DND-41 (cell line): ENCODE results near the gene CCDC91.

Experiments
- ATAC-seq: fragments of 200-7000 bp; cut with Tn5 transposase; 3 replicates; pipeline ENCODE4 v1.9.1; 2021; ENCODE audit warnings: low read depth; ENCODE audit not compliant: insufficient read depth
- DNase-seq: peaks from one replicate; pipeline ENCODE4 v3.0.0-alpha.2; 2020
- H2AFZ ChIP-seq: 2 replicates; pipeline ENCODE4 v1.6.0; 2012; ENCODE audit warnings: low read depth, low read length
- H3K27ac ChIP-seq: 2 replicates; pipeline ENCODE4 v1.5.1; 2012; ENCODE audit warnings: low read length, inconsistent platforms
- H3K27me3 ChIP-seq: fragments of 200-600 bp; sonication (generic); 2 replicates; pipeline ENCODE4 v1.6.0; 2012; ENCODE audit warnings: low read length, mild to moderate bottlenecking, inconsistent platforms; ENCODE audit not compliant: insufficient read depth, poor library complexity
- H3K36me3 ChIP-seq: 2 replicates; pipeline ENCODE4 v1.5.1; 2012; ENCODE audit warnings: low read length, inconsistent platforms; ENCODE audit not compliant: insufficient read depth
- H3K4me1 ChIP-seq: 2 replicates; pipeline ENCODE4 v1.5.1; 2012; ENCODE audit warnings: mild to moderate bottlenecking, low read length; ENCODE audit not compliant: insufficient read depth
- H3K4me2 ChIP-seq: 2 replicates; pipeline ENCODE4 v1.6.0; 2012; ENCODE audit warnings: mild to moderate bottlenecking, moderate library complexity, low read length, inconsistent platforms; ENCODE audit not compliant: insufficient read depth
- H3K4me3 ChIP-seq, 2 experiments: fragments of 200-600 bp in 1 of 2; shearing (Covaris generic) in 1 of 2; 2 replicates each; pipeline ENCODE4 v1.5.1; 2012 to 2016; ENCODE audit warnings: inconsistent platforms in 2 of 2, low read length in 2 of 2, mild to moderate bottlenecking in 2 of 2, low read depth in 1 of 2, moderate library complexity in 1 of 2
- H3K79me2 ChIP-seq: 2 replicates; pipeline ENCODE4 v1.6.0; 2012; ENCODE audit warnings: low read length, inconsistent platforms; ENCODE audit not compliant: insufficient read depth
- H3K9ac ChIP-seq: 2 replicates; pipeline ENCODE4 v1.6.0; 2012; ENCODE audit warnings: low read depth, mild to moderate bottlenecking, inconsistent platforms, low read length, moderate library complexity
- H3K9me3 ChIP-seq: 2 replicates; pipeline ENCODE4 v1.5.1; 2012; ENCODE audit warnings: low read length, moderate library complexity, mild to moderate bottlenecking, inconsistent platforms; ENCODE audit not compliant: insufficient read depth, severe bottlenecking
- H4K20me1 ChIP-seq: 2 replicates; pipeline ENCODE4 v1.6.0; 2012; ENCODE audit warnings: low read length; ENCODE audit not compliant: insufficient read depth
- EZH2 ChIP-seq: IDR thresholded peaks from 3 replicates; pipeline ENCODE4 v1.6.1; 2012; ENCODE audit warnings: borderline replicate concordance, low read depth, mild to moderate bottlenecking, moderate library complexity, low read length, inconsistent platforms; ENCODE audit not compliant: severe bottlenecking
- TF ChIP-seq, protein P1 (sequence below): IDR thresholded peaks from 2 replicates; pipeline ENCODE4 v1.5.1; 2012; ENCODE audit warnings: borderline replicate concordance, low read length, moderate library complexity, mild to moderate bottlenecking; ENCODE audit not compliant: poor library complexity, severe bottlenecking; ENCODE audit errors: extremely low read depth

CCDC91 gene

DNA sequence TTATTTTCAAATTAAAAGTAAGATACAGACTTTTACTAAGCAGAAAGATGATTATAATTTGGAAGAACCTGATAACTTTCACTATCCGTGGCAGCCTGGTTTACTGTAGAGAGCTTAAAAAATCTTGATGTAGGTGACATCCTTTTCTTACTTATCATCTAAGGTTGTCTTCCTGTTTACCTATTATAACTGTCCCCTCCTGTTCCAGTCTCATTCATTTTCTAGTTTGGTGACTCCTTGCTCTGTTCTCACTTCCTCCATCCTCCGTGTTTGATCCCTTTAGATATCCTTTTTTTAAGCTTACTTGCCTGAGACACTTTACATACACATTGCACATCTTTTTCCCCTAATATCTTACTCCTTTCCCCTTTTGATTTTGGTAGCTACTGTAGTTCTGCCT is 27.5 kb downstream of the CCDC91 start:
- TF ChIP-seq, protein P1, sequence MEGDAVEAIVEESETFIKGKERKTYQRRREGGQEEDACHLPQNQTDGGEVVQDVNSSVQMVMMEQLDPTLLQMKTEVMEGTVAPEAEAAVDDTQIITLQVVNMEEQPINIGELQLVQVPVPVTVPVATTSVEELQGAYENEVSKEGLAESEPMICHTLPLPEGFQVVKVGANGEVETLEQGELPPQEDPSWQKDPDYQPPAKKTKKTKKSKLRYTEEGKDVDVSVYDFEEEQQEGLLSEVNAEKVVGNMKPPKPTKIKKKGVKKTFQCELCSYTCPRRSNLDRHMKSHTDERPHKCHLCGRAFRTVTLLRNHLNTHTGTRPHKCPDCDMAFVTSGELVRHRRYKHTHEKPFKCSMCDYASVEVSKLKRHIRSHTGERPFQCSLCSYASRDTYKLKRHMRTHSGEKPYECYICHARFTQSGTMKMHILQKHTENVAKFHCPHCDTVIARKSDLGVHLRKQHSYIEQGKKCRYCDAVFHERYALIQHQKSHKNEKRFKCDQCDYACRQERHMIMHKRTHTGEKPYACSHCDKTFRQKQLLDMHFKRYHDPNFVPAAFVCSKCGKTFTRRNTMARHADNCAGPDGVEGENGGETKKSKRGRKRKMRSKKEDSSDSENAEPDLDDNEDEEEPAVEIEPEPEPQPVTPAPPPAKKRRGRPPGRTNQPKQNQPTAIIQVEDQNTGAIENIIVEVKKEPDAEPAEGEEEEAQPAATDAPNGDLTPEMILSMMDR: no peak
- no peak for TF ChIP-seq EZH2
- no peak for ATAC-seq
- H2AFZ ChIP-seq: no peak overlapping the region

DNA sequence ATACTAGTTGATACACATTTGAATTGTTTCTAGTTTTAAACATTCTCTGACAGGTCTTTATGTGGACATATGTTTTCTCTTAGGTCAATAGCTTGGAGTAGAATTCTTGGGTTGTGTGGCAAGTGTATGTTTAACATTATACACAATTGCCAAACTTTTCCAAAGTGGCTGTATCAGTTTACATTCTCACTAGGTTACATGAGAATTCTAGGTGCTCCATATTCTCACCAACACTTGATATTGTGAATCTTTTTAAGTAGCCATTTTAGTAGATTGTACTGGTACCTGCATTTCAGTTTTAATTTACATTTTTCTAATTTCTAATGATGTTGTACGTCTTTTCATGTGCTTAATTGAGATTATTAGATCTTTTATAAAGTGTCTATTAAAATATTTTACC is 28.6 kb downstream of the CCDC91 start:
- no peaks in the 10 kb centered on the region; the same call in 1 of the 2 replicates for H3K36me3 ChIP-seq
- peaks cover 7% of the 10 kb centered on the region; the same call in 1 of the 2 replicates for H4K20me1 ChIP-seq
- TF ChIP-seq, protein P1: no peak
- no peak for TF ChIP-seq EZH2
- peaks cover 72% of the 10 kb centered on the region for H3K79me2 ChIP-seq
- no peak overlapping the region for H3K9ac ChIP-seq
- DNase-seq (no peak), ATAC-seq (no peak)
- H3K9me3 ChIP-seq: peaks cover 7% of the 10 kb centered on the region
- peaks cover 15% of the 10 kb centered on the region for H3K4me1 ChIP-seq
- H3K4me2 ChIP-seq: no peak overlapping the region
- no peaks in the 10 kb centered on the region for H3K27me3 ChIP-seq
- no peak overlapping the region for H2AFZ ChIP-seq
- H3K4me3 ChIP-seq: no peak overlapping the region
- no peak overlapping the region for H3K27ac ChIP-seq

More for the DNA sequence above, 27.5 kb downstream of the CCDC91 start:
- no peak for DNase-seq
- peaks cover 66% of the 10 kb centered on the region for H3K79me2 ChIP-seq
- no peak overlapping the region for H3K9ac ChIP-seq
- H3K4me3 ChIP-seq: no peak overlapping the region
- peaks cover 8% of the 10 kb centered on the region for H3K4me1 ChIP-seq
- H3K36me3 ChIP-seq: no peaks in the 10 kb centered on the region; the same call in 1 of the 2 replicates
- no peak overlapping the region for H3K4me2 ChIP-seq
- H4K20me1 ChIP-seq: peaks cover 7% of the 10 kb centered on the region; the same call in 1 of the 2 replicates
- no peak overlapping the region for H3K27ac ChIP-seq
- H3K9me3 ChIP-seq: peaks cover 7% of the 10 kb centered on the region
- H3K27me3 ChIP-seq: no peaks in the 10 kb centered on the region

DNA sequence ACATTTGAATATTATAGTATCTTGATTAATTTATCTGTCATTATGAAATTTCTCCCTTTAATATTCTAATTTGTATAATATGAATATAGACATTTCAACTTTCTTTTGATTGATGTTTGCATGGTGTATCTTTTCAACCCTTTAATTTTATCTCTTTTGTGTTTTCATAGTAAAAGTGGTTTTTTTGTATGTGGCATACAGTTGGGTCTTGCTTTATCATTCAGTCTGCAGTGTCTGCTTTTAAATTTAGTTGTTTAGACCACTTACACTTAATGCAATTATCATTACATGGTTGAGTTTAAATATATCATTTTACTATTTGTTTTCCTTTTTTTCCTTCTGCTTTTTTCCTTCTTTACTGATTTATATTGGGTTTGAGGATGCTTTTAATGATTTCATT is 29.6 kb downstream of the CCDC91 start:
- no peaks in the 10 kb centered on the region; the same call in 1 of the 2 replicates for H3K36me3 ChIP-seq
- no peak for TF ChIP-seq EZH2
- TF ChIP-seq, protein P1: no peak
- no peak overlapping the region for H3K4me3 ChIP-seq
- H3K4me2 ChIP-seq: no peak overlapping the region
- no peak for DNase-seq
- peaks cover 75% of the 10 kb centered on the region for H3K79me2 ChIP-seq
- H3K9me3 ChIP-seq: peaks cover 7% of the 10 kb centered on the region
- peaks cover 15% of the 10 kb centered on the region for H3K4me1 ChIP-seq
- no peak for ATAC-seq
- H4K20me1 ChIP-seq: peaks cover 7% of the 10 kb centered on the region; the same call in 1 of the 2 replicates
- H3K27ac ChIP-seq: no peak overlapping the region
- no peak overlapping the region for H2AFZ ChIP-seq
- no peaks in the 10 kb centered on the region for H3K27me3 ChIP-seq
- H3K9ac ChIP-seq: no peak overlapping the region
